Mucosa of stomach (tissue), 1 donor: Measurements from ENCODE around the gene C1QTNF1.
"Not testable (repeated sequence)": the region's sequence is repeated elsewhere in the genome, so short reads cannot be mapped to it uniquely, and the experiment has no call there.

Experiments
- H3K27me3 ChIP-seq: one replicate; pipeline ENCODE4 v1.7.0; 2013; ENCODE audit warnings: mild to moderate bottlenecking, low read length; ENCODE audit not compliant: control insufficient read depth, insufficient read depth
- H3K36me3 ChIP-seq: one replicate; pipeline ENCODE4 v1.7.0; 2013; ENCODE audit warnings: low read length; ENCODE audit not compliant: control insufficient read depth, insufficient read depth
- H3K4me1 ChIP-seq: one replicate; pipeline ENCODE4 v1.7.0; 2013; ENCODE audit warnings: mild to moderate bottlenecking, low read length; ENCODE audit not compliant: control insufficient read depth, insufficient read depth
- H3K4me3 ChIP-seq: one replicate; pipeline ENCODE4 v1.7.0; 2013; ENCODE audit warnings: low read length
- H3K9ac ChIP-seq: one replicate; pipeline ENCODE4 v1.7.0; 2013; ENCODE audit warnings: mild to moderate bottlenecking, low read length, moderate library complexity
- H3K9me3 ChIP-seq: one replicate; pipeline ENCODE4 v1.7.0; 2013; ENCODE audit warnings: mild to moderate bottlenecking, low read length, moderate library complexity; ENCODE audit not compliant: control insufficient read depth
- donor health status: Pancreatic carcinoma.

C1QTNF1 gene

GRCh38 chr17:79011451-79012147 is 12.4 kb upstream of the C1QTNF1 start:
- no peaks in the 10 kb centered on the region for H3K27me3 ChIP-seq
- peaks cover 27% of the 10 kb centered on the region for H3K4me1 ChIP-seq
- H3K9me3 ChIP-seq: no peaks in the 10 kb centered on the region
- H3K36me3 ChIP-seq: no peaks in the 10 kb centered on the region
- no peak overlapping the region for H3K9ac ChIP-seq
- H3K4me3 ChIP-seq: no peak overlapping the region

- Histone ChIP-seq H3K4me1 (peaks cover 19% of the 10 kb centered on the region), H3K9ac (no peak overlapping the region), H3K9me3 (no peaks in the 10 kb centered on the region), H3K4me3 (no peak overlapping the region), H3K27me3 (no peaks in the 10 kb centered on the region), H3K36me3 (no peaks in the 10 kb centered on the region)
These were observed 11.3 kb upstream of the C1QTNF1 start for GRCh38 chr17:79012563-79013134.

- H3K4me1 ChIP-seq: peaks cover 12% of the 10 kb centered on the region
- no peak overlapping the region for H3K4me3 ChIP-seq
- H3K36me3 ChIP-seq: no peaks in the 10 kb centered on the region
- no peaks in the 10 kb centered on the region for H3K9me3 ChIP-seq
- H3K27me3 ChIP-seq: no peaks in the 10 kb centered on the region
- no peak overlapping the region for H3K9ac ChIP-seq
These were observed 9.7 kb upstream of the C1QTNF1 start for GRCh38 chr17:79014158-79014758.

- Histone ChIP-seq H3K27me3 (no peaks in the 10 kb centered on the region), H3K4me1 (peaks cover 32% of the 10 kb centered on the region), H3K36me3 (no peaks in the 10 kb centered on the region), H3K9ac (no peak overlapping the region), H3K9me3 (no peaks in the 10 kb centered on the region), H3K4me3 (no peak overlapping the region)
These were observed 6.2 kb upstream of the C1QTNF1 start for GRCh38 chr17:79017546-79018369.

GRCh38 chr17:79018370-79018695 is 5.6 kb upstream of the C1QTNF1 start:
- H3K4me3 ChIP-seq: no peak overlapping the region
- H3K36me3 ChIP-seq: no peaks in the 10 kb centered on the region
- H3K27me3 ChIP-seq: peaks cover under 1% of the 10 kb centered on the region
- no peak overlapping the region for H3K9ac ChIP-seq
- peaks cover 38% of the 10 kb centered on the region for H3K4me1 ChIP-seq
- no peaks in the 10 kb centered on the region for H3K9me3 ChIP-seq

- no peaks in the 10 kb centered on the region for H3K9me3 ChIP-seq
- no peak overlapping the region for H3K9ac ChIP-seq
- no peak overlapping the region for H3K4me3 ChIP-seq
- H3K4me1 ChIP-seq: peaks cover 45% of the 10 kb centered on the region
- no peaks in the 10 kb centered on the region for H3K36me3 ChIP-seq
- H3K27me3 ChIP-seq: peaks cover 10% of the 10 kb centered on the region
These were observed 4.7 kb upstream of the C1QTNF1 start for GRCh38 chr17:79019261-79019631.

GRCh38 chr17:79019632-79020584 is 4.1 kb upstream of the C1QTNF1 start:
- no peak overlapping the region for H3K9ac ChIP-seq
- H3K36me3 ChIP-seq: no peaks in the 10 kb centered on the region
- no peak overlapping the region for H3K4me3 ChIP-seq
- H3K27me3 ChIP-seq: peaks cover 17% of the 10 kb centered on the region
- no peaks in the 10 kb centered on the region for H3K9me3 ChIP-seq
- H3K4me1 ChIP-seq: peaks cover 50% of the 10 kb centered on the region

- H3K27me3 ChIP-seq: peaks cover 22% of the 10 kb centered on the region
- H3K4me3 ChIP-seq: no peak overlapping the region
- H3K4me1 ChIP-seq: peaks cover 55% of the 10 kb centered on the region
- H3K9ac ChIP-seq: no peak overlapping the region
- no peaks in the 10 kb centered on the region for H3K36me3 ChIP-seq
- H3K9me3 ChIP-seq: no peaks in the 10 kb centered on the region
These were observed 3.2 kb upstream of the C1QTNF1 start for GRCh38 chr17:79020631-79021301.

GRCh38 chr17:79021929-79022328 is 2.0 kb upstream of the C1QTNF1 start:
- not testable (repeated sequence) for H3K9ac ChIP-seq, H3K36me3 ChIP-seq, H3K9me3 ChIP-seq, H3K4me3 ChIP-seq
- Histone ChIP-seq H3K27me3 (peaks cover 22% of the 10 kb centered on the region), H3K4me1 (peaks cover 64% of the 10 kb centered on the region)

GRCh38 chr17:79022507-79022991 is 1.4 kb upstream of the C1QTNF1 start:
- Histone ChIP-seq H3K27me3 (peaks cover 27% of the 10 kb centered on the region), H3K9me3 (no peaks in the 10 kb centered on the region), H3K36me3 (no peaks in the 10 kb centered on the region), H3K9ac (no peak overlapping the region), H3K4me3 (no peak overlapping the region), H3K4me1 (peaks cover 70% of the 10 kb centered on the region)

- Histone ChIP-seq H3K4me1 (peaks cover 77% of the 10 kb centered on the region), H3K36me3 (no peaks in the 10 kb centered on the region), H3K4me3 (no peak overlapping the region), H3K9me3 (no peaks in the 10 kb centered on the region), H3K27me3 (peaks cover 34% of the 10 kb centered on the region), H3K9ac (no peak overlapping the region)
These were observed 726 bp upstream of the C1QTNF1 start for GRCh38 chr17:79023180-79023705.
